Limb (tissue), 2 donors: ENCODE measurements around the gene PTPRN2.
"Not testable (repeated sequence)": the region's sequence is repeated elsewhere in the genome, so short reads cannot be mapped to it uniquely, and the experiment has no call there.

Source experiments
- DNase-seq, 2 donors: peaks; one replicate each; pipeline ENCODE4 v3.0.0-alpha.2; 2016; ENCODE audit errors: extremely low spot score in 2 of 2

Gene PTPRN2

GRCh38 chr7:157562522-157563398 is 1024.9 kb downstream of the PTPRN2 start:
- DNase-seq = not testable (repeated sequence)

GRCh38 chr7:157561816-157562410 is 1025.7 kb downstream of the PTPRN2 start:
- DNase-seq = no peak

- DNase-seq = no peak
Observed at GRCh38 chr7:157561523-157561785, 1026.2 kb downstream of the PTPRN2 start.

GRCh38 chr7:157560710-157561522 is 1026.7 kb downstream of the PTPRN2 start:
- DNase-seq = no peak

GRCh38 chr7:157560258-157560654 is 1027.4 kb downstream of the PTPRN2 start:
- DNase-seq = no peak

- no peak for DNase-seq
Observed at GRCh38 chr7:157559596-157560257, 1027.9 kb downstream of the PTPRN2 start.

GRCh38 chr7:157558875-157559595 is 1028.6 kb downstream of the PTPRN2 start:
- DNase-seq = no peak

GRCh38 chr7:157558516-157558874 is 1029.1 kb downstream of the PTPRN2 start:
- no peak for DNase-seq

- no peak for DNase-seq
Observed at GRCh38 chr7:157558061-157558460, 1029.6 kb downstream of the PTPRN2 start.

- DNase-seq = no peak
Observed at GRCh38 chr7:157557263-157557662, 1030.4 kb downstream of the PTPRN2 start.

GRCh38 chr7:157556642-157556944 is 1031.0 kb downstream of the PTPRN2 start:
- no peak for DNase-seq

GRCh38 chr7:157555944-157556641 is 1031.5 kb downstream of the PTPRN2 start:
- no peak for DNase-seq

- DNase-seq = no peak
Observed at GRCh38 chr7:157555313-157555712, 1032.3 kb downstream of the PTPRN2 start.

GRCh38 chr7:157554393-157555238 is 1033.0 kb downstream of the PTPRN2 start:
- no peak for DNase-seq

GRCh38 chr7:157553256-157553655 is 1034.4 kb downstream of the PTPRN2 start:
- no peak for DNase-seq

- DNase-seq = no peak
Observed at GRCh38 chr7:157552295-157552993, 1035.2 kb downstream of the PTPRN2 start.

GRCh38 chr7:157551325-157552070 is 1036.1 kb downstream of the PTPRN2 start:
- no peak for DNase-seq
